OCI-LY3 (cell line): ENCODE data around the gene ARHGAP12.

ENCODE experiments used
- CTCF ChIP-seq: fragments of 200-600, 300-600 bp; sonication (generic); IDR thresholded peaks from 2 replicates; pipeline ENCODE4 v1.5.1; 2014; ENCODE audit warnings: antibody characterized with exemption, low read length, low read depth
- EZH2phosphoT487 ChIP-seq: fragments of 200-600 bp; shearing (Covaris generic); IDR thresholded peaks from 2 replicates; pipeline ENCODE4 v1.6.1; 2018; ENCODE audit warnings: antibody characterized with exemption, mixed run types, low read depth

GRCh38 chr10:31769564-31769963 is 159.1 kb downstream of the ARHGAP12 start:
- TF ChIP-seq EZH2phosphoT487 (no peak), CTCF (no peak)
